Bone marrow (tissue), 2 donors: Measurements from ENCODE around the gene JPH4.
"Not testable (repeated sequence)": the region's sequence is repeated elsewhere in the genome, so short reads cannot be mapped to it uniquely, and the experiment has no call there.

ENCODE experiments used
- DNase-seq, 2 donors: peaks; one replicate each; lab custom pipeline; 2025; lab: John Stamatoyannopoulos, UW

Gene JPH4

GRCh38 chr14:23578560-23579310 is at the start of gene JPH4:
TSS of gene JPH4 (minus strand) at chr14:23578790. CDS start at chr14:23577453, 1,337 bp downstream.
- no peak for DNase-seq

GRCh38 chr14:23627961-23628360 is 49.4 kb upstream of the JPH4 start:
- no peak for DNase-seq

- no peak for DNase-seq
Measured at GRCh38 chr14:23626946-23627345, 48.4 kb upstream of the JPH4 start.

DNA sequence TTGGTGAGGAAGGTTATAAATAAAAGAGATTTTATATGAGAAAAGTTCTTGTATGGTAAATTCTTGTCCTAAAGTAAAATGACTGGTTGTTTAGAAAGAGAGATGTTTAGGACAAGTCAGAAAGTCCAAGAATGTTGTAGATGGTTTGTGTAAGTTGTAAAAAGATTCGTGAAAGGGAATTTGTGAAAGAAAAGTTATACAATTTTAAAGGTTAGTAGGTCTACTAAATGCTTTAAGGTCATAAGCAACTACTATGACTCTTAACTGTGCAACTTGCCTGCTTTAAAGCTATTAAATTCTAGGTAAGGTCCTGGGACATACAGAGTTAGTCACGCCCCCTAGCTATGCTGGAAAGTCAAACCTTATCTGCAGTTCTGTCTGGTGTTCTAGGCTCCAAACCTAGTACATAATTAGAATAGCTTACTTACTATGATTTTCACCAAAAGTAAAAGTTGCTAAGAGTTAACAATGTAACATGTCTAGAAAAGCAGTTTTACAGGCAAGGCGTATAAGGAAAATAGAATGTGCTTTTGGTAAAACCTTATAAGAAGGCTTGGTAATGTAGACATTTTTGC is 46.3 kb upstream of the JPH4 start:
- no peak for DNase-seq

DNA sequence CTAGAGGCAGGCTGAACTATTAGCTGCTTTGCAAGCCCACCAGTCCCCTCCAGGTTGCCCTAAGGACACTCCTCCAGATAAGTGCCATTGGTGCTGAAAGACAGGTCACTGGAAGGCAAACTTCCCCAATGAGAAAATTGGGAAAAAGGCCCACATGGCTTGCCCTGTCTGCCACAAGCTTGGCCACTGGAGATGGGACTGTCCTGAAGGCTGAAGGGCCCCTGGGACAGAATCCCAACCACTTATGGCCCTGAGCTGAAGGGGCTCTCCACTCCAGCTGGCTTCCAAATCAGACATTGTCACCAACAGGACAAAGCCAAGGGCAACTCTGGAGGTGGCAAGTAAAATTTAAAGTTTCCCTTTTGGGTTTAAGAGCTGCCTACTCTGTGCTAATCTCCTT is 45.4 kb upstream of the JPH4 start:
- no peak for DNase-seq

- no peak for DNase-seq
Measured at GRCh38 chr14:23622990-23623389, 44.4 kb upstream of the JPH4 start.

- DNase-seq, result no peak
Measured at GRCh38 chr14:23621932-23622730, 43.5 kb upstream of the JPH4 start.

GRCh38 chr14:23621204-23621931 is 42.8 kb upstream of the JPH4 start:
- DNase-seq, result no peak

DNA sequence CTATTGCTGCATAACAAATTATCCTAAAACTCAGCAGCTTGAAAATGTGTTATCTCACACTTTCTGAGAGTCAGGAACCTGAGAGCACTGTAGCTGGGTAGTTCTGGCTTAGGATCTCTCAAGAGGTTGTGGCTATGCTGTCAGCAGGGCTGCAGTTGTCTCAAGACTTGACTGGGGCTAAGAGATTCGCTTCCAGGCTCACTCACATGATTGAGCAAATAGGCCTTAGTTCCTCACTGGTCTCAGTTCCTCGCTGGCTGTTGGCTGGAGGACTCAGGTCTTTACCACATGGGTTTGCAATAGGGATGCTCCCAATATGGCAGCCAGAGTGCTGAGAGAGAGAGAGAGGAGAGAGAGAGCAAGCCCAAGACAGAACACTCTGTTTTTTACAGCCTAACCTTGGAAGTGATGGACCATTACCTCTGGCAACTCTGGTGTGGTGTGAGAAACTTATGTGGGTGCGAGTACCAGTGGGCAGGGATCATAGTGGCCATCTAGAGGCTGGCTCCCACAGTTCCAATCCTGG is 41.6 kb upstream of the JPH4 start:
- no peak for DNase-seq

GRCh38 chr14:23618415-23618988 is 39.9 kb upstream of the JPH4 start:
- no peak for DNase-seq

- no peak for DNase-seq
Measured at GRCh38 chr14:23617539-23617938, 38.9 kb upstream of the JPH4 start.

DNA sequence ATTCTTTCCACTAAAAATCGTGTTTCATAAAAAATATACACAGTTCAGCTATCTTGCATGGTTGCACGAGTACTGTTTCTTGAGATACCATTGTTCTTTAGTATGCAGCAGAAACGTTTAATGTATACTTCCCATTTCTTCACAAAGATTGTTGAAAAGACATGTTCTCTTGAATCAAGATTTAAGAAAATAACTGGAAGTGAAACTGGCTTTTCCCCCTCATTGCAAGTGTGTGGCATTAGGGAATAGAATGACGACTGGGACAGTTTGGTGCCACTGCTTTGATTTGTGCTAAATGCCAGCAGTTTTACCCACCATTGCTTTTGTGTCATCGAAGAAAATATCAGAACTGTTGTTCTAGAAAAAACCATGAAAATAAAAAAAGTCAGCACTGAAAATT is 37.3 kb upstream of the JPH4 start:
- no peak for DNase-seq

DNA sequence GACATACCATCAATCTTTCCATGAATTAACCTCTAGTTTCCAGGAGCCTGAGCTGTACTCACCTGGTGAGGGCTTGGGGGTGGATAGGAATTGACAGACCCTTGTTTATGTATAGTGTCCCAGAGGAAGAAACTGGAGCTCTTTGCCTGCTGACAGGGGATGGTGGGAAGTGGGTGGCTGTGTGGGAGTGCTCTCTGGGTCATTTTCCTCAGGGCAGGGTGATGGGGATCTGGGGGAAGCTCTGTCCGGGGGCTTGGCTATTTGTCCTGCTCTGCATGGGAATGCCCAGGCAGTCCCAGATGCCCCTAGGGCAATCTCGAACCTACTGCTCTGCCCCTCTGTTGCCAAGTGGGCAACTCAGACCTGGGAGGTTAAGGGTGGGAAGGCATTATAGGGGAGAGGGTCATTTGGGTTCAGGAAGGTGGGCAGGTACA is 35.8 kb upstream of the JPH4 start:
- DNase-seq, result no peak

DNA sequence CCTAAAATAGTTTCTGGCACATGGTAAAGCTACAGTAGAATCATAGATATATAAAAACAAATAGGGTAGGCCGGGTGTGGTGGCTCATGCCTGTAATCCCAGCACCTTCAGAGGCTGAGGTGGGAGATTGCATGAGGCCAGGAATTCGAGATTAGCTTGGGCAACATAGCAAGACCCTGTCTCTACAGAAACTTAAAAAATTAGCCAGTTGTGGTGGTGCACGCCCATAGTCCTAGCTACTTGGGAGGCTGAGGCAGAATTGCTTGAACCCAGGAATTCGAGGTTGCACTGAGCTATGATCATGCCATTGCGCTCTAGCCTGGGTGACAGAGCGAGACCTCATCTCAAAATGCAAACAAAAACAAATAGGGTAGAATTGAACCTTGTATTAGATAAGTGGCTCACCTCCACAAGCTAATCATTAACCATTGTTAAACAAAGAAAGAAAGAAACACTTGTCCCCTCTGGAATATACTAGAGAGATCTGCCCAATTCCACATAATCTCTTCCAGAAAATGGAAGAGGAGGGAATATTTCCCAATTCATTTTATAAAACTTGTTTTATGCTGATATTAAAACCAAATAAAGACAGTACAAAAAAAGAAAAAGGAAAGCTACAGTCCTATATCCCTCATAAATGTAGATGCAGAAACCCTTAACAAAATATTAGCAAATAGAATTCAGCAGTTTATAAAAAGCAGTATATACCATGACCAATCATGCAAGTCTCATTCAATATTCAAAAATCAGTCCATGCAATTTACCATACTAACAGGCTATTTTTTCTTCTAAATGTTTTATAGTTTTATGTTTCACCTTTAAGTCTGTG is 34.9 kb upstream of the JPH4 start:
- DNase-seq, result no peak

- DNase-seq, result no peak
Measured at GRCh38 chr14:23612802-23613201, 34.2 kb upstream of the JPH4 start.

DNA sequence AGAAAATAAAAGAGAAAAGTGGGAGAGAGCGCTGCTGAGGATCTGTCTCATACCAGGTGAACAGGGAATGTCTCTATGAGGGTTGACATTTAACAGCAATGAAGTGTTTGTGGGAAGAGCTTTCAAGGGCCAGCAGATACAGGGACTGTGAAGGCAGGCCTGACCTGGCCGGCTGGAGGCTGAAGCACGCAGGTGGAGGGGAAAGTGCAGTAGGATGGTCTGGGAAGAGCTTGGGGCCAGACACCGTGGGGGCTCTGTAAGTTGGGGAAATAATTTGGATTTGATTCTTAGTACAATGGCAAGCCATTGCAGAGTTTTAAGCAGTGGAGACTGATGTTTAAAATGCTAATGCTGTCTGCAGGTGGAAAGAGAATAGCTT is 33.8 kb upstream of the JPH4 start:
- no peak for DNase-seq

DNA sequence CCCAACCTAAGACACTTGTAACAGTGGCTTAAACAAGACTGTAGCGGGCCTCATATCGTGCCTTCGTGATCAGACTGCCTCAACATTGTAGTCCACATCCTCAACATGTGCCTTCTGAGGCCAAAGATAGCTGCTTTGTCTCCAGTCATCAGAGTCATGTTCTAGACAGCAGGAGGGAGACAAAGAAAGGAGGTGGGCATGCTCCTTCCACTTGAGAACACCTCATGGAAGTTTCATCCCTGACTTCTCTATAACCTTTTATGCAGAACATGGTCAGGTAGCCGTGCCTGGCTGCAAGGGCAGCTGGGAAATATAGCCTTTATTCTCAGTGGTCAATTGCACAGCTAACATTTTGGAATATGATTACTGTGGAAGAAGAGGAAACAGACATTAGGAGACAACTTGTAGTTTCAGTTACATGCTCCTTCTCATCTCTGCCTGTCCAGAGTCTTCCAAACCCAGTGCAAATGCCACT is 32.3 kb upstream of the JPH4 start:
- DNase-seq, result no peak

DNA sequence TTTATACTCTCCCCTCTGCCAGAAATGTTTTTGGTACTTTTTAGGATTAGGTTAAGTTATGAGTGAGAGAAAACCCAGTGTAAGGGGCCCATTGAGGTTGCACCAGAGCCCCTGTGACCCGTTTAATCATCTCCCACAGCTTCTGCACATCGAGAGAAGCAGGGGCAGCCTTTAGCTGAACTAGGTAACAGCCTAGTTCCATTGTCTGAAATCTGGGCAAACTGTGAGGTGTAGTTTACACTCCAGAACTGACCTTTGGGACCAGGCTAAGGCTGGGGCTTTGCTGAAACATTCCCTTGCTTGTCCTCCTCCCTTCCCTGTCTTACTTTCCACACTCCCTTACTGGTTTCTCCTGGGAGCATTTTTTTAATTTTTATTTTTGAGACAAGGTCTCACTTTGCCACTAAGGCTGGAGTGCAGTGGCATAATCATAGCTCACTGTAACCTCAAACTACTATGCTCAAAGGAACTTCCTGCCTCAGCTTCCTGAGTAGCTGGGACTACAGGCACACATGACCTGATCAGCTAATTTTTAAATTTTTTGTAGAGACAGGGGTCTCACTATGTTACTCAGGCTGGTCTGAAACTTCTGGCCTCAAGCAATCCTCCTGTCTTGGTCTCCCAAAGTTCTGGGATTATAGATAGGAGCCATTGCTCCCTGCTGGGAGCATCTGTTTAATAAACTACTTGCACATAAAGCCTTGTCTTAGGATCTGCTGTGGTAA is 31.7 kb upstream of the JPH4 start:
- peak in 1 of 2 donors; percentile 5 for DNase-seq

GRCh38 chr14:23609411-23610089 is 31.0 kb upstream of the JPH4 start:
- not testable (repeated sequence) for DNase-seq
